GM12872 (cell line): ENCODE data around the gene PSMB9.

ENCODE experiments used
- TF ChIP-seq, protein P1 (sequence below): IDR thresholded peaks from 3 replicates; pipeline ENCODE4 v1.5.1; 2011; ENCODE audit warnings: low read depth, mild to moderate bottlenecking, low read length, moderate library complexity; ENCODE audit not compliant: insufficient read depth

The PSMB9 gene

DNA sequence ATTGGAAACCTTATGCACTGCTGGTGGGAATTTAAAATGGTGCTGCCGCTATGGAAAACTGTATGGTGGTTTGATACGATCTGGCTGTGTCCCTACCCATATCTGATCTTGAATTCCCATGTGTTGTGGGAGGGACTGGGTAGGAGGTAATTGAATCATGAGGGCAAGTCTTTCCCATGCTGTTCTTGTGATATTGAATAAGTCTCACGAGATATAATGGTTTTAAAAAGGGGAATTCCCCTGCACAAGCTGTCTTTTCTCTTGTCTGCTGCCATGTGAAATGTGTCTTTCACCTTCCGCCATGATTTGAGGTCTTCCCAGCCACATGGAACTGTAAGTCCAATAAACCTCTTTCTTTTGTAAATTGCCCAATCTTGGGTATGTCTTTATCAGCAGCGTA is 20.3 kb upstream of the PSMB9 start:
- TF ChIP-seq, protein P1, sequence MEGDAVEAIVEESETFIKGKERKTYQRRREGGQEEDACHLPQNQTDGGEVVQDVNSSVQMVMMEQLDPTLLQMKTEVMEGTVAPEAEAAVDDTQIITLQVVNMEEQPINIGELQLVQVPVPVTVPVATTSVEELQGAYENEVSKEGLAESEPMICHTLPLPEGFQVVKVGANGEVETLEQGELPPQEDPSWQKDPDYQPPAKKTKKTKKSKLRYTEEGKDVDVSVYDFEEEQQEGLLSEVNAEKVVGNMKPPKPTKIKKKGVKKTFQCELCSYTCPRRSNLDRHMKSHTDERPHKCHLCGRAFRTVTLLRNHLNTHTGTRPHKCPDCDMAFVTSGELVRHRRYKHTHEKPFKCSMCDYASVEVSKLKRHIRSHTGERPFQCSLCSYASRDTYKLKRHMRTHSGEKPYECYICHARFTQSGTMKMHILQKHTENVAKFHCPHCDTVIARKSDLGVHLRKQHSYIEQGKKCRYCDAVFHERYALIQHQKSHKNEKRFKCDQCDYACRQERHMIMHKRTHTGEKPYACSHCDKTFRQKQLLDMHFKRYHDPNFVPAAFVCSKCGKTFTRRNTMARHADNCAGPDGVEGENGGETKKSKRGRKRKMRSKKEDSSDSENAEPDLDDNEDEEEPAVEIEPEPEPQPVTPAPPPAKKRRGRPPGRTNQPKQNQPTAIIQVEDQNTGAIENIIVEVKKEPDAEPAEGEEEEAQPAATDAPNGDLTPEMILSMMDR = no peak

DNA sequence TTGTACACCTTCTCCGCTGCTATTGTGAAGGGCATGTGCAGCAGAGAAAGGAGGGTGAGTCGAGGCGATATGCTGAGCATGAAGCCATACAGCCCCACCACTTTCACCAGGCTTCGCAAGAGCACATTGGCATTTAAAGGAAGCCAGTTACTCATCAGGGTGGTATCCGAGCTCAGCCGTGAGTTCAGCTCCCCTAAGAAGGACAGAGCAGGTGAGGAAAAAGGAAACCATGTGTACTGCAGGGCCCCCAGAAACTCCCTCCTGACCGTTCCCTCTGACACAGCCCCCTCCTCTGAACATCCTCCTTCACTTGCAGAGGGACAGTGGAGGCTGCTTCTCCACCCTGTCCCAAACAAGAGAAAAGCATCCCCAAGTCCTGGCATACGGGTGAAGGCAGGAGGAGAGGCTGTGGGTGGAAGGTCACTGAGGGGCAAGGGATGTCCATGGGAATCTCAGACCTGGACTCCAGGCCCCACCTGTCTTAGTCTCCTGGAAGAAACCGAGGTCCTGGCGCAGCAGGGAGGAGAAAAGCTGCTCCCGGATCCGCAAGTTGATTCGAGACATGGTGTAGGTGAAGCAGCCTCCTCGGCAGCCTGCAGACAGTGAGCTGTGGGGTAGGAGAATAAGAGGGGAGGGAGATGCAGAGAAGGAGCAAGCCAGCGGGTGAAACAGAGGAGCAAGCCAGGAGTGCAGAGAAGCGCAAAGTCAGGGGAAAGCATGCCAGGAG is 18.7 kb upstream of the PSMB9 start:
- TF ChIP-seq, protein P1 = no peak

DNA sequence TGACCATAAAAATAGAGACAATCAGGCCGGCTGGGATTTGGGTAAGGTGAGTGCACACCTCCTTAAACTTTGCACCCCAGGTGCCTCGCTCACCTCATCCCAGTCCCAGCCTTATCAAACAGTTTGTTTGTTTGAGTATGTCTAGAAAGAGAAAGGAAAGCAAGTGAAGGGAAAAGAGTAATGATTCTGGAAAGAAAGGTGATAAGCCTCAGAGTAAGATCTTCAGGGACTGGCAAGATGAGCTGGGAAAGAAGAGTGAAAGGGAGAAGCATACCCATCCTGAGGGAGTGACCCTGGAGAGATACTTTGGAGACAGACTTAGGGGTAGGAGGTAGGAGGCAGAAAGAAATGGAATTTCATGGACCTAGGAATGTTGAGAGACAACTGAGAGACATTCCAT is 17.1 kb upstream of the PSMB9 start:
- TF ChIP-seq, protein P1 = no peak

DNA sequence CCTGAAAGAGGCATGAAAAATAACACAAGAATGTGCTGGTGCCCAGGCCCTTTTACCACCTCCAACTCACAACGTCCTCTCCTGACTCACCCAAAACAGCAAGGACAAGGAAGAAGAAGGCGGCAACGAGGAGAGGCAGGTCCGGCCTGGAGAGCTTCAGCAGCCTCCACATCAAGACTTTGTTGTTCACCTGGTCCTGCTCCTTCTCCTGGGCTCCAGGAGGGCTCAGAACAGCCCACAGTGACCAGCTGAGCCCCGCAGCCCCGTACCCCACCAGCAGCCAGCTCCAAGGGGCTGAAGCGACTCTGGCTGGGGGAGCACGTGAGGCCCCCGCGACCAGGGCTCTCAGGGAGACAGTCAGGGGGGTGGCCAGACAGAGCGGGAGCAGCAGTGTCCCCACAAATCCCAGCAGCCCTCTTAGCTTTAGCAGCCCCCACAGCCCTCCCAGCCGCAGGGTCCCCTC is 16.3 kb upstream of the PSMB9 start:
- TF ChIP-seq, protein P1 = no peak

DNA sequence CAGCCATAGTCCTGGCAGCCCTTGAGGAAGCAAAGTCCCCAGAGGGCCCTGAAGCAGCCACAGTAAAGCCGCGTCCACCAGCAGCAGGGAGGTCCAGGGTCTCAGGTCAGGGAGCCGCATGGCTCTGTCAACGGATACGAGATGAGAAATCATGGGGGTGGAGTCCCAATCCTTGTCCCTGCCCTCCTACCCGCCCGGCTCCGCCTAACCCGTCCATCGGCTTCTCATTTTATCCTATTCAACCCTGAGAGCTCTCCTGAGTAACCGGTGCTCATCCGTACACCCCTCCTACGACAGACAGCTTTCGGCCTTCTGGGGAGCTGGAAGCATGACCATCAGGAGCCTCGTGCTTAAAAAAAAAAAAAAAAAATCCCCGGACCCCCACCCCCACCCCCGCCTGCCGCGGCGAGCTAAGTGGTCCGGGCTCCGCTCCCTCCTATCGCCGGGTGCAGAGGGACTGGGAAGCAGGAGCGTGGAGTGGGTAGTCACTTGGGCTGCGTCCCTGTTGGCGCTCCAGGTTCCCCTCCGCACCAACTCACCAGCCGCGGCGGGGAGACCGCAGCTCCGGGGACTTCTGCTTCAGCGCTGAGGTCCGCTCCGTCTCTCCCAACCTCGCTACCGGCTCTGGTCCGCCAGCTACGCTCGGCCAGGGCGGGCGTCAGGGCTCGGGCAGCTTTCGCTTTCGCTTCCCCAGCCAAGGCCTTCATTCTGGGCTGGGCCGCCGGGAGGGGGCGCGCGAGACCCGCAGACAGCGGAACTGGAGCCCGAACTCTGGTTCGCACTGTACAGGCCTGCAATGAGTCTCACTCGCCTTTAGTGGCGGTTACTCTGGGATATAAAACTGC is 15.7 kb upstream of the PSMB9 start, which contains the start of gene TAP2:
Gene TAP2 (minus strand): TSS at position 626 of the 845 bp plus-strand sequence. CDS start 506 bp downstream, at position 120.
- TF ChIP-seq, protein P1 = peak; percentile 90

DNA sequence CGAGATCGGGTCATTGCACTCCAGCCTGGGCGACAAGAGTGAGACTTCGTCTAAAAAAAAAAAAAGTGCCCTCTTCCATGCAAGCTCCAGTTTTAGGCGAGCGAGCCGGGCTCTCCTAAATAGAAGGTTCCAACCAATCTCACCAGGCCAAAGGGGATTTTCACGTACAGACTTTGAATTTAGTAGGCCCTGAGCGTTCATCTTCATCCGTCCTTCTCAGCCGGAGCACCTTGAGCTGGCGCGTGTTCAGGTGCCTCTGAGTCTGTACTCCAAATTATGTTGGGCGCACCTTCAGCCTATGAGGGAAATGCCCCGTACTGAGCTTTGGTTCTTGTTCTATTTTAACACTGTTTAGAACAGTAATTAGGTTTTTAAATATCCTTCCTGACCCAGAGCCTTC is 14.6 kb upstream of the PSMB9 start:
- TF ChIP-seq, protein P1 = no peak

DNA sequence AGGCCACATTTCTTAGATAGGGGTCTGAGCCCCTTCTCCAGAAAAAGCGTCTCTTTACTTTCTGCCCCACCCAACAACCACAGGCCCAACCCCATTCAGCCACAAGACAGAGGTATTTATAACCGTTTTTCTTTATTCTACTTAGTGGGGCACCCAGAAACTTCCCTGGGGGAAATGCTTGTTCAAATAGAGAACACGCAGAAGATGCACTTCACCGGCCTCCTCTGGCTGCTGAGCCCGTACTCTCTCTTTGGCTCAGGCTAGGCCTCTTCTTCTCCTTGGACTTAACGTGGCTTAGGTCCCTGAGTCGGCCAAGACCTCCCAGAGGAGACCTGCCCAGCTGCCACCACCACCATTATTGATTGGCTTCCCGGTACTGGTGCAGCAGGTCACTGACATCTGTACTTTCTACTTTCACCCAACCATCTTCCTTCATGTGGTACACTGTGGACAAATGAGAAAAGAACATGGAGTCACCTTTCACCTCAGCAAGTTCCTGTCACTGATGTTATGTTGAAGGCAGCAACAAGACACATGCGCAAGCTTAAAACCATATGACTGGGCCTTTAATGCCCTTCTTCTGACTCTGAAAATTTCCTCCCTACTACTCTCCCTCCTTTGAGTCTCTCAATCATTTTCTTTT is 13.3 kb upstream of the PSMB9 start:
- TF ChIP-seq, protein P1 = no peak
